ENCODE data around the gene YPEL3.
A peak's percentile ranks its signal among the peaks of the same experiment; 100 is the strongest.
"Not testable (repeated sequence)": the region's sequence is repeated elsewhere in the genome, so short reads cannot be mapped to it uniquely, and the experiment has no call there.

Gene YPEL3

GRCh38 chr16:30116291-30117207 is 20.5 kb upstream of the YPEL3 start:
- DNase-seq (ENCODE audit: low spot score): no peak

- no peak for DNase-seq (ENCODE audit: low spot score)
Measured at GRCh38 chr16:30115238-30115637, 19.2 kb upstream of the YPEL3 start.

GRCh38 chr16:30114833-30115232 is 18.8 kb upstream of the YPEL3 start:
- not testable (repeated sequence) for DNase-seq (ENCODE audit: low spot score)

GRCh38 chr16:30114411-30114810 is 18.4 kb upstream of the YPEL3 start:
- no peak for DNase-seq (ENCODE audit: low spot score)

- no peak for DNase-seq (ENCODE audit: low spot score)
Measured at GRCh38 chr16:30113711-30114333, 17.8 kb upstream of the YPEL3 start.

- no peak for DNase-seq (ENCODE audit: low spot score)
Measured at GRCh38 chr16:30113031-30113710, 17.2 kb upstream of the YPEL3 start, which contains the start of gene GDPD3. Gene GDPD3 (minus strand): TSS chr16:30113537. CDS start chr16:30113478, 59 bp downstream.

GRCh38 chr16:30112197-30113030 is 16.4 kb upstream of the YPEL3 start:
- DNase-seq (ENCODE audit: low spot score): no peak

- DNase-seq (ENCODE audit: low spot score): no peak
Measured at GRCh38 chr16:30110661-30111060, 14.6 kb upstream of the YPEL3 start.

GRCh38 chr16:30108059-30108850 is 12.2 kb upstream of the YPEL3 start:
- DNase-seq (ENCODE audit: low spot score): no peak

GRCh38 chr16:30104492-30104891 is 8.5 kb upstream of the YPEL3 start:
- DNase-seq (ENCODE audit: low spot score): no peak

GRCh38 chr16:30104090-30104489 is 8.1 kb upstream of the YPEL3 start:
- DNase-seq (ENCODE audit: low spot score): no peak

GRCh38 chr16:30096862-30097563 is 1.0 kb upstream of the YPEL3 start:
- DNase-seq (ENCODE audit: low spot score): no peak

- no peak for DNase-seq (ENCODE audit: low spot score)
Measured at GRCh38 chr16:30095166-30096078, 591 bp downstream of the YPEL3 start.

- no peak for DNase-seq (ENCODE audit: low spot score)
Measured at GRCh38 chr16:30094541-30095165, 1.4 kb downstream of the YPEL3 start.

GRCh38 chr16:30092373-30093010 is 3.5 kb downstream of the YPEL3 start:
- DNase-seq (ENCODE audit: low spot score): peak; percentile 84

- DNase-seq (ENCODE audit: low spot score): peak; percentile 92
Measured at GRCh38 chr16:30091474-30092372, 4.3 kb downstream of the YPEL3 start, which contains the start of gene TBX6. Gene TBX6 (minus strand): TSS chr16:30091924. CDS start chr16:30091193, 731 bp downstream.
